Left renal cortex interstitium (tissue), 4 donors: ENCODE measurements around the gene ATP8B3. TPM values are rescaled to one million over a fixed set of nuclear protein-coding genes. Genes with fewer than 3 reads are reported as not detected.
"Not testable (repeated sequence)": the region's sequence is repeated elsewhere in the genome, so short reads cannot be mapped to it uniquely, and the experiment has no call there.

Source experiments
- DNase-seq, 4 donors: peaks; one replicate each; pipeline ENCODE4 v3.0.0-alpha.2; 2013; ENCODE audit warnings: low read depth in 4 of 4, low spot score in 2 of 4, missing footprints in 1 of 4
- polyA plus RNA-seq, 4 donors: library from polyadenylated mRNA; unstranded; fragments of 120-200 nt; gene quantifications; one replicate each; pipeline ENCODE4 v1.2.1, GENCODE V29; 2013; ENCODE audit not compliant: insufficient read length in 4 of 4

The ATP8B3 gene
- polyA plus RNA-seq, 4 donors = 0.52 to 1.0 (median 0.76) TPM

DNA sequence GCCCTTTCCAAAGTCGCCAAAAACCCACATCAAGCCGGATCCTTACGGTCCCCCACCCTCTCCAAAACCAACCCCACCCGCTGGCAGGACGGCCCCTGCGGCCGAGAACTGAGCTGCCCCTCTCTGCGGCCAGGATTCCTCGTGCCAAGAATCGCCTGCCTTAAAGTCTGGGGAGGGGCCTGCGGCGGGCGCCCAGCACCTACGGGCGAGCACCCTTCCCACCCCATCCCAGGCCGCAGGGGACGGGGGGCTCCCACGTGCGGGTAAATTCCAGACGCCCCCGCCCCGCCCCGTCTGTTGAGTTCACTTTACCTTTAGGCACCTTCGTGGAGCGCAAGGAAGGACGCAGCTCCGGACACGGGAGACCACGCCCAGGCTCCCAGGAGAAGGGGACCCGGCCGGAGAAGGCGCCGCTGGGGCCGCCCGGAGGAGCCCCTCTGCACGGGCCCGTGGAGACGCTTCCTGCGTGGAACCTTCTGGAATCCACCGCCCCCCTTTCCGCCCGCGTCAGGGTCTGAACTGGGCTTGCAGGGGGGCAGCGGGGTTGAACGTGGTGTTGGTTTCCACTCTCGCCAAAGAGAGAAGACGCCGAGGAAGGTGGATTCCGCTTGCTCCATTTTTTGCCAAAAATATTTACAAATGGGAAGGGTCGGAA, 36.0 kb downstream of the ATP8B3 start:
- no peak for DNase-seq

DNA sequence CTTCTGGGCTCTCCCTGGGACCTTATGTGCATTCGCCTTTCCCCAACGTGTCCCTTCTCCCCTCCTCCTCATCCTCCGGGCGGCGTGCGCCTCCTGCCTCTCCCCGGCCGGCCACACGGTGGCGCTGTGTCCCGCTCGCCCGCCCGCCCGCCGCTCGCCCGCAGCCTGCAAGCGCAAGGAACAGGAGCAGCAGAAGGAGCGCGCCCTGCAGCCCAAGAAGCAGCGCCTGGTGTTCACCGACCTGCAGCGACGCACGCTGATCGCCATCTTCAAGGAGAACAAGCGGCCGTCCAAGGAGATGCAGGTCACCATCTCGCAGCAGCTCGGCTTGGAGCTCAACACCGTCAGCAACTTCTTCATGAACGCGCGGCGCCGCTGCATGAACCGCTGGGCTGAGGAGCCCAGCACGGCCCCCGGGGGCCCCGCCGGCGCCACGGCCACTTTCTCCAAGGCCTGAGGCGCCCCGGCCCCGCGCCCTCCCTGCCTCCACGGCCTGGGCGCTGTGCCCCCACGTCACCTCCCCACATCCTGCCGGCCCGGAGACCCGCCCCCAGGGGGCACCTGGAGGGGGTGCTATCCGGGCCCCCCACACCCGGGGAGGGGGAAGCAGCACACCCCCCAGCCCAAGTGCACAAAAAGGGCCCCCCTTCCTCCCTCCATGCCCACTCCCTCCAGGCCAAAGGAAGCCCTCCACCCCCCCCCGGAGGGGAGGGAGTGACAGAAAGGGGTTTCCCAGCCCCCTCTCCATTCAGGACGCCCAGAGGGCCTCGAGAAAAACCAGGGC, 36.9 kb downstream of the ATP8B3 start:
- DNase-seq = no peak

DNA sequence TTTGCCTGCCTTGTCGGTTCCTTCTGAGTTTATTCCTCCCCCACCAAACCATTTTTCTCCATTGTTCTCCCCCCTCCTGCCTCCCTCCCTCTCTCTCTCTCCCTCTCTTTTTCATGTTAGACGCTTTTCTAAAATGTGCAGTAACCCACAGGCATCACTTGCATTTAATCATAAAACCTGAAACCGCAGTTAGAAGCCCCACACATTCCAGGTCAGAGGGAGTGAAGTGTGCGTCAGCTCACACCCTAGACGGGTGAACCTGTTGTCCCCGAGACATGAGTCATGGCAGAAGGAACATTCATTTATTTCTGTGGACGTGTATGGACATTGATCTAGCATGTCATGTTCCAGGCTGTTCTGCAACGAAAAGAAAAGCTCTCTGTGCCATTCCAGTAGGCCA, 38.9 kb downstream of the ATP8B3 start:
- no peak for DNase-seq

DNA sequence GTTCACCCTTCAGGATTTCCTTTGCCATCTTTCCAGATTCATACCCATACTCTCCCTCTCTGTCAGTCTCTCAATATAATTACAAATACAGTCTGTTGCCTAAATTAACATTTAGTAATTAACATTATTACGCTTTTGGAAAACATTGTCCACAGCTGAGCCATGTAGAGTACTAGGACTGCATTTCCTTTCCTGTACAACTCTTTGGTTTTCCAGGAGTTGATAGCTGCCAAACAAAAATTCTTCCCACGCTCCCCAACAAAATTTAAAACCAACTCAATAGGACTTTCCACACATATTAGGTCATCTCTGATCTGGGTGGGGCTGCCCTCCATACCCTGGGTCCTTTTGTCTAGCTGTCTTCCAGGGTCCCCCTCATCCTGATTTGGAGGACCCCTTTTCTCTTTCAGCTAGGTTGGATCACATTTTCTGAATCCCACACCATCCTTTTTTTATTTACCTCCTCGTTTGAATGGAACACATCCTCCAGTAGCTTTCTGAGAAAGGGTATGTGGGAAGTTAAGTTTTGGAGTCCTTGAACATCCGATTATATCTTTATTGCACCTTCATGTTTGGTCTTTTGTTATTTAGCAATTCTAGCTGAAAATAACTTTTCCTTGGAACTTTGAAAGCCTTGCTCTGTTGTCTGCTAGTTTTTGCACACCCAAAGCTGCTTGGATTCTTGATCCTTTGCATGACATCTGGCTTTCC, 41.1 kb downstream of the ATP8B3 start:
- no peak for DNase-seq

DNA sequence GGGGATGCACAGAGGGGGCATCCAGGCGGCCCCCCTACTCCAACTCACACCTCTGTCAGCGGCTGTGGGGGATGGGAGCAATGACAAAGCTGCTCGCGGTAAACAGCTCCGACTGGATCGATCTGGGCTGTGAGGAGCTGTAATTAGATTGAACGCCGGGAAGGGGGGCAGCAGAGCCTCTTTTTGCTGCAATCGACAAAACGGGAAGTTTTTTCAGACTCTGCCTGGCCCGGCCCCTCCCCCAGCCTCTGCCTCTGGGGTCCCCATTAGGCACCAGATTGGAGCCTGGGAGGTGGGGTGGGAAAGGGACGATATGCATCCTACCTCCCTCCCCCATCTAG, 42.5 kb downstream of the ATP8B3 start:
- DNase-seq = no peak

DNA sequence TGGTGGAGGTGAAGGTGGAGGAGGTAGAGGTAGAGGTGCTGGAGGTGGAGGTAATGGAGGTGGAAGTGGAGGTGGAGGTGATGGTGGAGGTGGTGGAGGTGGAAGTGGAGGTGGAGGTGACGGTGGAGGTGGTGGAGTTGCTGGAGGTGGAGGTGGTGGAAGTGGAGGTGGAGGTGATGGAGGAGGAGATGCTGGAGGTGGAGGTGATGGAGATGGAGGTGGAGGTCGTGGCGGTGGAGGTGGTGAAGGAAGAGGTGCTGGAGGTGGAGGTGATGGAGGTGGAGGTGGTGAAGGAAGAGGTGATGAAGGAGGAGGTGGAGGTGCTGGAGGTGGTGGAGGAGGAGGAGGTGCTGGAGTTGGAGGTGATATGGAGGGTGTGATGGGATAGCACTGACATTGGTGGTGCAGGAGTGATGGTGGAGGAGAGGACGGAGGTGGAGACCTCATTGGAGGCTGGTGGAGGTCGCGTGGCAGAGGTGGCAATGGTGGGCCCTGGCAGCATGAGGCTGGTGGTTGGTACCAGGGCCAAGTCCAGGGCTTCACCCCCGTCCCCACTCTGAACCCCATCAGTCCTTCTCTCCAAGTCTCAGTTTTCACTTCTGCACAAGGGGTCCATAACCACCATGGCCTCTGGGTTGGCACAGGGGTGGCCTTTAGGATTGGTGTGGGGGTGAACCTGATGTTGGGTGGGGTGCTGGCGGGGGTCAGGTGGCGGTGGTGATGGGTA, 43.0 kb downstream of the ATP8B3 start:
- DNase-seq = no peak

DNA sequence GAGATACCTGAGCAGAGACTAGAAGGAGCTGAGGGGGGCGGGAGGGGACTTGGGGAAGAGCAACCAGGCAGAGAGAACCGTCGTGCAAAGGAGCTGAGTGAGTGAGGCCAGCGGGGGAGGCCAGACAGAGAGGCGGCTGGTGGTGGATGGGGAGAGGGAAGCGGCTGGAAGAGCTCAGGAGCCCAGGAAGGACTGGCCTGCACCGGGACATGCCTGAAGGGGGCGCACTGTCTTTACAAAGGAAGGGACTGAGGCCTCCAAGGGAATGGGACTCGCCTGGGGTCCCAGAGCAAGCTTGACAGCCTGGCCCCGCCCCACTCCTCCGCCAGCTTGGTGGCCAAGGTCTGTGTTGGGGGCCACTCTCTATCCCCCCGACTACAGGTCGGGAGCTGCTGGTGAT, 43.8 kb downstream of the ATP8B3 start:
- no peak for DNase-seq

DNA sequence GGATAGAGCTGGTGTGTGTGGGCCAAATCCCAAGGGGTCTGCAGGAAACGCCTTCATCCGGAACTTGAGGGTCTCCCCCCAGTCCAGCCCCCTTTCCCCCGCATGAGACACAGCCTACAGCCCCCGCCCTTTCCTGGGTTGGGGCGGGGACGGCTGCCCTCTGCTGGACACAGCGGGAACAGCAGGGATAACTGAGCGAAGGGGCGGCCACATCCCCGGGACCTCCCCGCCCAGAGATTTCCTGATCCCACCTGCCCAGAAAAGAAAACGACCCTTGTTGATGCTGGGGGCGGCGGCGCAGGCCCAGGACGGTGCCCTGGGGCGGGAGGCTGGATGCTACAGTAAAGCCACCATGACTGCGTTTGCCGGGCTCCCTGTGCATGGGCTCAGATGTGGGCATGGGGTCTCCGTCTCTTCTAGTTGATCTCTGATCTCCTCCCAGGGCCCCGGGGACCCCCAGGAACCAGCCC, 44.6 kb downstream of the ATP8B3 start:
- no peak for DNase-seq

DNA sequence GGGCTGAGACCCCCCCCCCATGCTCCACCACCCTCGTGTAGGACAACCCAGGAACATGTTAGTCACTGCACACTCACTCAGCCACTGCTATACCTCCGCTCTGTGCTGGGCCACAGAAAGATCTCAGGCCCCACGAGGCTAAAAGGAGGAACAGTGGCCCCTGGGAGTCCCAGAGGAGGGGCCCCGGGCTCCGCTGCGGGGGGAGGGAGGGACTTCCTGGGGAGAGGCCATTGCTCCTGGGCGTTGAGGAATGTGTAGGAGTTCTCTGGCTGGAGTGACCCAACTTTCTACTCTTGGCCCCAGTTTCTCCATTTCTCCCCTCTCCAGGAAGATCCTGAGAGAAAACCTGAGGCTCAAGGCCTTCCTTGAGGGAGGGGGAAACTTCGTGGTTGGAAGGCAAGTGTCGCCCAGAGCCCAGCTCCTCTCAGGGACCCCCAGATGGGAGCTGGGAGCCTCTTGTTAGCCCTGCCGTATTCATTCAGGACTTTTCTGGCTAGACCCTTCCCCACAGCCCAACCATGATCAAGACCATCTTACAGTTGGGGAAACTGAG, 45.2 kb downstream of the ATP8B3 start:
- no peak for DNase-seq

DNA sequence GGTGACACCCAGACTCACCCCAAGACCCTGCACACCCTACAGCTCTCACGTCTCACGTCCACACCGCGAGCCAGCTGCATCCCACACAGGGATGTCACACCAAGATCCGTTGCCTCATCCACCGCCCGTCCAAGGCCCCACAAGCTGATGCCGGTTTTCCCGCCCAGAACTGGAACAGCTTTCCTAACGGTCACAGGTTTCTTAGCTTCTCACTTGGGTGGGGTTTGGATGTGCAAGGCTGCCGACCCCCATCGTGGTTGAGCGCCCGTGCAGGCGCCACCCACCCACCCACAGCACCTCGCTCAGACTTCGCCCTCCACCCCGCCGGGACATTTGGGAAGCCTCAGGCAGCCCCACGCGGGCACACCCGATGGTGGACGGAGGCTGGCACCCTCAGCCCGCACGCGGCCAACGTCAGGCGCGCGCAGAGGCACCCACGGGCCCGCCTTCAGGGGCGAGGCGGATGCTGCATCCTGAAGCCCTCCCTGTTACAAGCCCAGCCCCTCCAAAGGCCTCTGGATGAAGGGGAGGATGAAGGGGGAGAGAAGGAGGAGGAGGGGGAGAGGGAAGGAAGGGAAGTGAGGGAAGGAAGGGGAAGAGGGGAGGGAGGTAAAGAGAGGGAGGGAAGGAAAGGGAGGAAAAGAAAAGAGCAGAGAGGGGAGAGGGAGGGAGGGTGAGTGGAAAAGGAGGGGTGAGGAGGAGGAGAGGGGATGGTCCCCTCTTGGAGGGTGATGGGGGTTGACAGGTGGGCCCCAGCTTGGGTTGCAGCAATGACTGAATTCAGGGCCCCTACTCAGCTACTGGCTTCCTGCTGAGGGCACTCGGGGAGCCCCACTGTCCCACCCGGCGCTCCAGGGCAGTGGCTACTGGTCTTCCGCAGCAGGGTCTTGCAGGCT, 45.9 kb downstream of the ATP8B3 start:
- DNase-seq = no peak

DNA sequence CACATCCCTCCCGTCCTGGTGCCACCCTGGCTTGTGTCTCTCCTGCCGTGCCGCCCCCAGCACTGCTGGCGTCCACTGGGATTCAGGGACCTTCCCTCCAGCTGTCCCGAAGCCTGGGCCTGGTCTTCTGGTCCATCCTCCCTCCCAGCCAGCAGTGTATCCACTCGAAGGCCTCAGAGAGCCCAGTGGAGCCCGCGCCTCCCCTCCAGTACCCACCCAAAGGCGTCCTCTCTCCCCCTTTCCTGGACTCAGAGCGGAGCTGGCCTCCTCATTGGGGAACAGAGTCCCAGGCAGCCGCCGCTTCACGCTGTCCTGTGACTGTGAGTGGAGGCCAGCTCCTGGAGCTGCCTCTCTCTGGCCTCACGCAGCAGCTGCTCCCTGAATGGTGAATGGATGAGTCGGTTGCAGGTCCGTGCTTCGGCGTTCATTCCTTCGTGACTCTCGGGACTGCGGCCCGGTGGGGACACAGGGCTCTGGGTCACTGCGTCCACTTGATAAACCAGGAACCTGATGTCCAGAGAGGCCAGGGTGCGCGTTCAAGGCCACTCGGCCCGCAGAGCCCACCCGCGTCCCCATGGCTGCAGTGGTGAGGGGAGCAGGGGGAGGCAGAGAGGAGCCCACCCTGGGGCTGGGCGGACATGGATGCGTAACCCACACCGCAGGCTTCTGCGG, 46.7 kb downstream of the ATP8B3 start:
- DNase-seq = no peak

DNA sequence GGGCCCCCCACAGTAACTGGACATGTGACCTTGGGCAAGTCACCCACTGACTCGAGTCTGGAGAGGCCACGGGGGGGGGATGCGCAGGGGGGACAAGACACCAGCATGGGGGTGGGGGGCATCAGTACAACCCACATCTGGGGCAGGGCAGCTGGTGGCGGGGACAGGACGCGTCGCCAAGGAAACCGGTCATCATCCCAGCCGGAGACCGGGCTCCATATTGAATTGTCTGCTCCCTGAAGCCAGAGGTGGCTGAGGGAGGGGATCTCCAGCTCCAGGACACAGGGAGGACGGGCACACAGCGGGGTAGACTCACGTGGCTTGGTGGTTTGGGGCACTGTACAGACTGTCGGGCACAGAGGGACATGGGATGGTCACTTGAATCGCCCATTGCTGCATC, 47.3 kb downstream of the ATP8B3 start:
- DNase-seq = no peak

DNA sequence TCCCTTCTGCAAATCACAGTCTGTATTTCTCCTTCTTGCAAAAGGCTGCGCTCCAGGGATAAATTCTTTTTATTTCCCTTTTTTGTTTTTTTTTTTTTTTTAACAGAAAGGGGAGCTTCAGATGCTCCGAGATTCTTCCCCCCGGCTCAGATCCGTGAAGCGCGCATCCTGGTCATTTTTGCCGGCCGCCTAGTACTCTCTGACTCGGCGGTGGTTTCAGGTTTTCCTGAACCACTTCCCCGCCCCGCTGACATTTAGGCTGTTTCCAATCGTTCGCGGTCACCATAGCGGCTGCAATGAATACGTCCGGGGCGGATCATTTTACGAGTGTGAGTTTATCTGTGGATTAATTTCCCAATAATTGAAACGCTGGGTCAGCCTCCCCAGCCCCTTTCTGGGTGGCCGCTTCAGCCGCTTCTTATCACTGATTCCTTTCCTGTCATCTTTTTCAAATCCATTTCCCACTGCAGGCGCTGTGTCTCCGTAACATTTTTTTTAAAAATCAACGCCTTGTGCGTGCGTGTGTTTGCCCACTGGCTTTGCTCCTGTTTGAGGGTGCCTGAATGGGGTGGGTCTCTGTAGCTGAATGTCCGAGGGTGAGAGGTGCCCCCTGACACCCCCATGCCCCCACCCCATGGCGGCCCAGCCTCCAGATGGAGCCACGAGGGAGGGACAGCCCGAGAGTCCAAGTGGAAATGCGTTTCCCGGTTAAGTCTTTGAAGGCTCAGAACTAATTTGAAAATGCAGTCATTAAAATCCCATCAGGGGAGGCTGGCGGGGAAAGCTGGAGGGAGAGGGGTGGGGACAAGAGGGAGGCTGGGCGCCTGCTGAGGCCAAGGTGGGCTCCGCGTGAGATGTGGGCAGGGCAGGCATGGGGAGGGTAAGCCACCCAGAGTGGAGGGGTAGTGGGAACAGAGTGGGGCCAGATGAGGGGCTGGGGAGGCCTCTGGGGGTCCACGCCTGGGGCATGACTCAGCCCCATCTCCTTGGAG, 48.1 kb downstream of the ATP8B3 start:
- DNase-seq = no peak

DNA sequence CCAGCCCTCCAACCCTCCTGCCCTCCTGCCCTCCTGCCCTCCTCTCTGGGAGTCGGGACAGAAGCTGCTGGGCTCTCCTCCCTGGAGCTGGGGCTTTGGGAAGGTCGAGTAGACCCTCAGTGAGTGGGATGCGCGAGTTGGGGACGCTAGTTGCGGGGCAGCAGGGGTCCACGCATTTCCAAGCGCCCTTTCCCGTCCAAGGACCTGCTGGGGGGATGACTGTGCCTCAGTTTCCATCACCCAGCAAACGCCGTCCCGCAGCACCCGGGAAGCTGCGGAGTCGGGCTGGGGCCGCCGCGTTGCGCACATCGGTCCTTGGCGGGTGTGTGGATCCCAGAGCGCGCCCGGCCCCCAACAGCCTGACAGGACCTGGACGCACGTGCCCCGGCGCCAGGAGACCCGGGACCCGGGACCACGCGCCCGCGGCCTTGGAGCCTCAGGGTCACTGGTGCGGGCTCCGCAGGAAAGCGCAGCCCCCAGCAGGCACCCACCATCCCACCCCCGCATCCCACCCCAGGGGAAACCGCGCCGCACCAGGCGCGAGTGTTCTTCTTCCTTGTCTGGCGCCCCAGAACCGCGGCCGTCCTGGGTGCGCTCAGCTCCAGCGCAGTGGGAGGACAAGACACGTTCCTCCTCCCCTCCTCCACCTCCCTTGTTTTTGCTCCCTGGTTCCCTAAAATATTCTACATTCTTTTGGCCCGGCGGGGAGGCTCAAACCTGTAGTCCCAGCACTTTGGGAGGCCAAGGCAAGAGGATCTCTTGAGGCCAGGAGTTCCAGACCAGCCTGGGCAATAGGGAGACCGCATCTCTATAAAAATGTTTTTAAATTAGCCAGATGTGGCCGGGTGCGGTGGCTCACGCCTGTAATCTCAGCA, 49.6 kb downstream of the ATP8B3 start:
- no peak for DNase-seq

DNA sequence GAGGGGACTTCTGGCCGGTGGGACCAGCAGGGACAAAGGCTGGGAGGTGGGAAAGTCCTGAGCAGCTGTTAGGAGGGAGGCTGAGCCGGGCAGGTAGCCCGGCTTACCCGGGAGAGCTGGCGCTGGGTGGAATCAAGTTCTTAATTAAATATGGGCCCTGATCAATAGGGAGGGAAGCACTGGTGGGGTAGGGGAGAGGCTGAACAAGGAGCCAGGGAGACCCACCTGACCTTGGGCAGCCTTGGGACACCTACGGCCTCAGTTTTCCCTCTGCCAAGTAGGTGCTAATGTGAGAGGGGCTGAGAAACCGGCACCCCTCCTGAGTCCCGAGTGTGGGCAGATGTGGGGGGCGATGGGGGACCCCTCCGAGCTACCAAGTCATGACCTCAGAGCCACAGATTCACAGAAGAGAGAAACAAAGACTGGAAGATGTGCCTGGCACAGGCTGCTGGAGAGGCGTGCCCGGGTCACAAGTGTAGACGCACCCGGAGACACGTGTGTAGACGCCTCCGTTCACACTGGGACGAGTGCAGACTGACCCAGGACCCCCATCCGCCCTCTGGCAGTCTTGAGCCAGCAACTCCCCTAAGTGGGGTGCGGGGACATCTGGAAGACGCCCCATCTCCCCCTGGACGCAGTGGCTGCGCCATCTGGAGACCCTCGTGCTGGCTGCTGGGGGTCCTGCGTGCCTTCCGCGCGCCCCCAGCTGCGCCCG, 50.4 kb downstream of the ATP8B3 start:
- no peak for DNase-seq

DNA sequence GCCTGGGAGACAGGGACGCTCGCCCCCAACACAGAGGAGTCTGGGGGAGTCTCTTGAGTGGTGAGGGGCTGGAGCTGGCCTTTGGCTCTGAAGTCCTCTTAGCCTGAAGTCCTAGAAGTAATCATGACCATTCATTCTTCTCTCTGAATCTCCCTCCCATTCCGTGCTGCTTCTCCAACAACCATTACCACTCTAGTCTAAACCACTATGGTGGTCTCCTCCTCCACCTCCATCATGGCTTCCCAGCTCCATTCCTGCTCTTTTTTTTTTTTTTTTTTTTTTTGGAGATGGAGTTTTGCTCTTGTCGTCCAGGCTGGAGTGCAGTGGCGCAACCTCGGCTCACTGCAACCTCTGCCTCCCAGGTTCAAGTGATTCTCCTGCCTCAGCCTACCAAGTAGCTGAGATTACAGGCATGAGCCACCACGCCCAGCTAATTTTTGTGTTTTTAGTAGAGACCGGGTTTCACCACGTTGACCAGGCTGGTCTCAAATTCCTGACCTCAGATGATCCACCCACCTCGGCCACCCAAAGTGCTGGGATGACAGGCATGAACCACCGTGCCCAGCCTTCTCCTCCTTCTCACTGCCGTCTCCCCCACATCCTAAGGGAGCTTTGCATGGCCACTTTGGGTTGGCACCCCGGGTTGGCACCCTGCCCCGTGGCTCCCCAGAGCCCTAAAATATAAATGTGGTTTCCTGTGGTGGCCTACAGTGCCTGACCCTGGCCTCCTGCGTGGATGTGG, 51.1 kb downstream of the ATP8B3 start:
- not testable (repeated sequence) for DNase-seq
